Measurements from ENCODE around the gene OTX2.

OTX2 gene

DNA sequence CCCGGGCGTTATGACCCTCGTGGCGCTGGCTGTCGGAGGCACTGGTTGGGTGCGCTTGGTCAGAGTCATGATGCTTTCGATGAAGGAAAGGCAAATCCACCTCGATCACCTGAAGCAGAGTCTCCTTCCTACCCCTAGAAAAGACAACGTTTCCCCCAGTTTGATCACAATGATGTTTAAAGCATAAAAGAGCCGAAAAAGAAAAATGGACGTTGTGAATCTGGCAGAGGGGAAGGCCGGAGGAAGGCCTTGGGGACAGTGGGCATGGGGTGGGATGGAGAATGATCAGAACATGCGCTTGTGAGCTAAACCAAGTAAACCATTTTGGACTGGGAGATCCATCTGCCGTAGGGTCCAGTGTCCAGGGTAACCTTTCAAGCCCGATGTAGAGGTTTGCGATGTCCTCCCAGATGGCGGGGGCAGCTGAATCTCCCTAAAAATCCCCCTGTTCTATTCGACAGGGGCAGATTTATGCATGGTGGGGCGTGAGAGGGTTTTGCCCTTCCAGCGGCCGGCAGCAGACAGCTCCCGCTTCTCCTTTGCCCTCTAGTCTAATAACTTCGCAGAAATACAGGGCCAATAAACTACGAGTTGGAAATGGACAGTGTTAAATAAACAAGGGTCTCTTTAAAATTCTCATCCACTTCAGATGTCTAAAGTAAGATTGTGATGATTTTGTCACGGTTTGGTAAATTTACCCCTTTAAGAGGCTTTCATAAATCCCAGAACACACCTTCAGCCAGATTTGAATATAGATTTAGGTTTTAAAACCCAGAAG lies 2.3 kb upstream of the OTX2 start:
- no peak for DNase-seq (ENCODE audit: low read depth in 2 of 2)

DNA sequence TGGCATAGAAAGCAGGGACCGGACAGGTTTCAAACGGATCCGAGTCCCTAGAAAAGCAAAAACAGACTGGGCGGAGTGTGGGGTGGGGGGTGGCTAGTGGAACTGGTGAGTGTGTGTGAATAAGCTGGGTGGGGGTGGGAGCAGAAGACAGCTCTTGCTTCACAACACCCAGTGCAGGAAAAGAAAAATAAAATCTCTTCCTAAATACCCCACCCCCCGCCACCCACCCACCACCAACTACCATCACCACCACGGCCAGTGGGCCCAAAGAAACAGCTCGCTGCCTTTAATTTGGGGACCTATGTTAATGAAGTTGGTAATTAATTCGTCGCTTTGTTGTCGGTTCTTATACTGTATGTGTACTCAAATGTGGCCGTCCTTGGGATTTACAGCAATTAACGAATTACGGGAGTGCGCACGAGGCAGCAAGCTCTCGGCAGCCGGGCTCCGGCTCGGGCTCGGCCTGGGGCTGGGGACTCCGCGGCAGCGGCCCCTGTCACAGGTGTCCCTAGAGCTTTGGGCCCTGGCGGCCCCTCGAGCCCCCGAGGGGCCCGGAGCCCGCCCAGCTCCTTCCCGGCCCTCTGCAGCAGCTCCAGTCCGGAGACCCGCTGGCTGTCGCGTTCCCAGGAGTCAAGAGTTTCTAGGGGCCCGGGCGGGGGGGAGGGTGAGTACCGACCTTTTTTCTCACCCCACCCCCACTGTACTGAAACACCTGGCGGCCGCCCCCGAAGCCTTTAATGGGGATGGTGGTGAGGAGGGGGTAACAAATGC lies 1.5 kb upstream of the OTX2 start:
- no peak for DNase-seq (ENCODE audit: low read depth in 2 of 2)

DNA sequence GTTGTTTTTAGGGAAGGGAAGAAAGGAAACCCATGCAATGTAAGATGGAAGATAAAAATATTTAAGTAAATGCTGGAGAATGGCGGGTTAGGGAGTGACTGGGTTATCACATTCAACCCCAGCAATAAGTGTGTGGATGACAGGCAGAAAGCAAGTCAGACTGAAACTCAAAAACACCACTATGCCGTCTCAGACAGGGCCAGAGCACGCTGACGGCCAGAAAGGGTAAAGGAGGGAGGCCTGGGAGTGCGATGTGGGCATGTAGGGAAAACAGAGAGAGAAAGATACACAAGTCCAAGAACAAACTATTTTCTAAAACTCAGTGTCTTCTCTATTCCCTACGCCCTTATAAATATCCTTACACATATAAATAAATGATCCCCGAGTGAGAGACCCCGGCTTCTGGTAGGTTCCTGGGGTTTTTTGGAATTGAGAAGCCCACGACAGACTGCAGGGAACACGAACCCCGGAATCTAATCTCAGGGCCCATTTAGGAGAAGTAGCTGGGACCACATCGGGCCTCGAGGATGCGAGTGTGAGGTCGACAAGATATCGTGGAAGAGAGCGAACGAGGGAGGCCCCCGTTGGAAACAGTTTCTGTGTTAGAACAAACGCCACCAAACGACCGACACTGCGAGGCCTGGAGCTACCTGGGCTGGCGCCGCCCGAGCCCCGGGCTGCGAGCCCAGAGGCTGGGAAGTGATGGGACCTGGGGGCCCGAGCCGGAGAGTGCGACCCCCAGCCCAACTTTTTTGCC lies 735 bp upstream of the OTX2 start:
- no peak for DNase-seq (ENCODE audit: low read depth in 2 of 2)

DNA sequence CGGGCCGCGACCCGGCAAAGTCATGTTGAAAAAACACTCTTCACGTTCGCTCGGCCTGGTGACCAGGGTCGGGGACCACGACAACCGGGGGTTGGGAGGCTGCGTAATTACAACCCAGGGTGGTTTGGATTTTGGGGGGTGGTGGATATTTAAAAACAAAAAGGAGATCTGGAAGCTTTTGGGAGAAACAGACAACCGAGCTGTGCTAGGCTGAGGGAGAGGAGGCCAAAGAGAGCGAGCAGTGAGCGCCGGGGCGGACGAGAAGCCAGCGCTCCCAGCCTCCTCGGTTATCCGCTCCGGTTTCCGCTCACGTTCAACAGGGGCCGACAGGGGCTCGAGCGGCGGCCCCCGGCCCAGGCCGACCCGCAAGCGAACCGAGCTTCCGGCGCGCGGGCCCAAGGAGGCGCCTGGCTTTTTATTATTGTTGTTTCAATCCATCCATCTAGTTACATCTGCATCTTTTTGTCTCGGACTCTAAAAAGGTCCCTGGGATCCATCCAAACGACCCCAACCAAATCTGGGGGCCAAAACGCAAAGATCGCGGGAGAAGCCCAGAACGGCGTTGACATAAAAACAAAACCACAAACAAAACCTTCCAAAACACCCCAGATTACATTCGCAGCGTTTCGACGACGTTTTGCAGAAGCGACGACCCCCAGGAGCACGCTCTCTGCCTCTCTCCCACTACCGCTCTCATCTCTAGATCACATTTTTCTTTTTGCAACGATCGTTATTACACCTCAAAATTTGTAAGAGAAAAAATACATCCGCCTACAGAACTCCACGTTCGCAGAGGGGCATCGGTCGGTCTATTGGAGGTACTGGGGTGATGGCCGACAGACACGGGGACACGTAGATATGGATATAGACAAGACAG lies 771 bp downstream of the OTX2 start:
- DNase-seq (ENCODE audit: low read depth in 2 of 2) = no peak

DNA sequence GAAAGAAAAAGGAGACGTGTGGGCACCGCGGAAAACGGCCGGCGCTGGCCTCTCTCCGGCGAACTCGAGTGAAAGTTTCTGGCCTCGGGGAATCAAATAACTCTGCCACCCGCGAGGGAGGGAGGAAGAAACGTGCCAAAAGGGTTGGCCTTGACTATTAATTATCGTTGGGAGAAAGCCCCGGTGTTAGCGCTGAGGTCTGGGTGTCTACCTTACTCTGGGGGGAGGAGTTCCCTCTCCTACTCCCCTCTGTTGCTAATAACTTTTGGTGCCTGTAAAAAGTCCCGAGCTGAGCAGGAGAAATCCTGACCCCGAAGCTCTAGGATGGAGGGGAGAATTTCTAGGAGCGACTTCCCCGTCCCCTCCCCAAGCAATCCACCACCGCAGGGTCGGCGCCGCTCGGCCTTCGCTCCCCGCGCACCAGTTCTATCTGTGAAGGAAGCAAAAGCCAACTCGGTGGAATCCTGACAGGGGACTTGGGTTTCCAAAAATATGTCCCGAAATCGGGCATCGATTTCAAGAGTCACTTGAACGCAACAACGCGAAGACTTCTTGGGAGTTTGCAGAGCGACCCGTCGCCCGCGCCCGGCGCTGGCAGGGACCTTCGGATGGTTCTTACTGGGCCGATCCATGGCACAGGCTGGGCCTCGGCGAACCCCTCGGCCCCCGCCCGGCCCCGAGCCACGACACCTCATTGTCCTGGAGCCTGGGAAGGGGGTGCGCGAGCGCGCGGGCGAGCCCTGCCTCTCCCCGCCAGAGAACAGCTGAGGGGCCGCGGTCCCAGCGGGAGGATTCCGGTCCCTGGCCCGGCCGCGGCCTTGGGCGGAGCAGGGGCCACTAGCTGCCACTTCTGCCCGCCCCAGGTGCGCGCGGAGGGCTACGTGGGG lies 1.7 kb downstream of the OTX2 start:
- no peak for DNase-seq (ENCODE audit: low read depth in 2 of 2)

DNA sequence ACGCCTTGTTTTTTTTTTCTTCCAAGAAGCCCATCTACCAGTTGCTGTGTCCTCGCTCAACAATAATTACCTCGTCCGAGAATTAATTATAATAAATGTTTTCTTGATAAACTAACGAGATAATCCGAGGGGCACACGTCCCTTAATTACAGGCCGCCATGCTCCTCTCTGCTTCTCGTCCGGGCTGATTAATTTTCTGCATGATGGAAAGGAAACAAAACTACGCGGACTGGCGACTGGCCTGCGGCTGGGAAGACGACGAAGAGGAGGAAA lies 2.2 kb downstream of the OTX2 start:
- DNase-seq (ENCODE audit: low read depth in 2 of 2) = no peak

DNA sequence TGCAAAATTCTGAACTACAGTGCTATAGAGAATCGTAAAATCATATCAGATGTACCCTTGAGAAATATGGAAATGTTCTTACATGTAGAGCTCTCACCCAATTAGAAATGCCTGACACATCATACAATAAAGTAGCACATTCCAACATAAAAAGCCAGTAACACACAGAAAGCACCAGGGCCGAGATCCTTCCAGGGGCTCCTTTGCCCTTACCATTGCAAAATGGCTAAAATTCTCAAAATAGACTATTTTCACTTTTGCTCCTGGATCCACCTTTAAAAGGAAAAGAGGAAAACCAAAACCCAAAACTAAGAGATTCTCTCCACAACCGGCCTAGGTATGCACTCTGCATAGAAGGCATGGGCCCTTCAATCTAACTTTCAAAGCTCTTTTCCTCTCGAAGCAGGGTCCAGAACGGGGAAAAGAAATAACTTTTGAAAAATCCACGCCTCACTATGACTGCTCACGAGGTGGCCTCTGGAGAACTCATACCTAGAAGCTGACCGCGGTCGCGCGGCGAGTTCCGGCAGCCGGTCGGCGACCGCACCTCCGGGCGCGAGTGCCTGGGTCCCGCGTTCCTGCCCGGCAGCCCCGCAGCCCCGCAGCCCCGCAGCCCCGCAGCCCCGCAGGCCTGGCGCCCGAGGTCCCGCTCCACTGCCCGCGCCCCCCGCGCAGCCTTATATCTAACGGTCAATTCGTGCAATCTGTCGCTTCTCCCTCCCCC lies 2.7 kb downstream of the OTX2 start:
- DNase-seq (ENCODE audit: low read depth in 2 of 2) = no peak

DNA sequence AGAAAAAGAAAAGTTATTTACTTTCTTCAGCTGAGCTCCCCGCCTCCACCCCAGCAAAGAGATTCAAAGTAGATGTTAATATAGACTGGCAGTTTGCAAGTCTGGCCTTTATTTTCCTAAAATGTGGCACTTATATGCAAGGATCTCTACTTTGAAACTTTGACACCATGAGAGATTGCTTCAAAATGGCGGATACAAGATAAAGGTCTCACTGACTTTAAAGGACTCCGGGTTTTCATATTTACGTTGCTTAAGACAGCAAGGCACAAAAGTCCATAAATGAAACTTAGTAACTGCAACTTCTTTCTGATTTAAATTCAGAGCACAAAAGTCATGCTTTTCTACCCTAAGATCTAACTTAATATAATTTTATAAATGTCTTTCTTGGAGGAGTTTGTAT lies 3.5 kb downstream of the OTX2 start:
- no peak for DNase-seq (ENCODE audit: low read depth in 2 of 2)

DNA sequence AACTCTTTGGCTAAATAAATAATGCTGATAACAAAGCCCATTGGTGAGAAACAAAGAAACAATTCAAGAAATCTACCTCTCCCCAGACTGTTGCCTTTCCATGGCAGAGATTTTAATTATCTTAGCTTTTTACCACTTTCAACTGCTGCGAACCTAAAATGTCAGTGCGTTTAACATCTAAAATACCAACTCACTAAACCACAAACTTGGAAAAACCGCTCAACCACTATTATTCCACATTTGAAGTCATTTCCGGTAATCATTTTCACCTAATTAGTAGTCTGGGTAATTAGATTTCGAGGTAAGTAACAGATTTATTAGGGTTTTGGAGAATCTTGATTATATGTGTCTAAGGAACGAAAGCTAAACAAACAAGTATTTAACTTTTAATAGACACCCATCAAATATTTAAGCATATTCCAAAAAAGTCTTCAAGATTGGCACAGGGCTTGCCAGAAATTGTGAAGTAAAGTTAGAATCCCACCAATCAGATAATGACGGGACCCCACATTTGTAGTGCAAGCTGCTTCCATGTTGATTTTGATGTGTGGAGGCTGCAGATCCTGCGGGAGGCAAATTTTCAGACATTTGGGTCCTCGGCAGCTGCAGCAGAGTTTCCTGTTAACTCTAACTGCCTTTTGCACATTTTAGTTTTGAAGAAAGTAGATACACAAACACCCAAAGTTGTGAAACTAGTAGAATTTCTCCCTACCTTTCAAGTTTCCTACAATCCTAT lies 4.1 kb downstream of the OTX2 start:
- DNase-seq (ENCODE audit: low read depth in 2 of 2) = no peak

DNA sequence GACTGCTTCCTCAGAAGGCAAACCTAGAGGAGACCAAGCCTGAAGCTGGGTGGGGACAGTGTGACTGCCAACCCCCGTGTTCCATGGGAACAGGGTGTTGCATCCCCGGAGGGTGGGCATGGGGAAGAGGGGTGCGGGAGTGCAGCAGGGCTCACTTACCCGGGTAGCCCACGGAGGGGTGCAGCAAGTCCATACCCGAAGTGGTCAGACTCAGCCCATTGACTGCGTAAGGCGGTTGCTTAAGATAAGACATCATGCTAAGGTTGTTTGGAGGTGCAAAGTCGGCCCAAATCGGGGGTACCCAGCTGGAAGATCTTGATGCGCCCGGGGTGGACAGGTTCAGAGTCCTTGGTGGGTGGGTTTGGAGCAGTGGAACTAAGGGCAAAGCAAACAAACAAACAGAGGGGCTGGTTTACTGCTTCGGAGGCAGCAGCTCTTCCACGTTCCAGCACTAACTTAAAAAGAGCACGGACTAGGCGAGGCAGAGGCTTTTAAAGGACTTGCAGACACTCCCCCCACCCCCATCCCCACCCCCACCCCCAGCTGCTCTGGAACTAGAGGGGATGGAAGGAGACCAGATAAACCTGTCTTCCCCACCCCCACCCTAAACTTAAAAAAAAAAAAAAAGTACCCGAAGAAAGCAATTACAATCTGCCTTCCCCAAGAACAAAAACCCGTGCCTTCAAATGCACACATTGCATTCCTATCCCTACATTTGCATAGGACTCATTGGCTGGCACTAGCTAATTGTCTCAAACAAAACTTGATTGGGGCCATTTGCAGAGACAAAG lies 4.9 kb downstream of the OTX2 start:
- DNase-seq (ENCODE audit: low read depth in 2 of 2) = no peak

DNA sequence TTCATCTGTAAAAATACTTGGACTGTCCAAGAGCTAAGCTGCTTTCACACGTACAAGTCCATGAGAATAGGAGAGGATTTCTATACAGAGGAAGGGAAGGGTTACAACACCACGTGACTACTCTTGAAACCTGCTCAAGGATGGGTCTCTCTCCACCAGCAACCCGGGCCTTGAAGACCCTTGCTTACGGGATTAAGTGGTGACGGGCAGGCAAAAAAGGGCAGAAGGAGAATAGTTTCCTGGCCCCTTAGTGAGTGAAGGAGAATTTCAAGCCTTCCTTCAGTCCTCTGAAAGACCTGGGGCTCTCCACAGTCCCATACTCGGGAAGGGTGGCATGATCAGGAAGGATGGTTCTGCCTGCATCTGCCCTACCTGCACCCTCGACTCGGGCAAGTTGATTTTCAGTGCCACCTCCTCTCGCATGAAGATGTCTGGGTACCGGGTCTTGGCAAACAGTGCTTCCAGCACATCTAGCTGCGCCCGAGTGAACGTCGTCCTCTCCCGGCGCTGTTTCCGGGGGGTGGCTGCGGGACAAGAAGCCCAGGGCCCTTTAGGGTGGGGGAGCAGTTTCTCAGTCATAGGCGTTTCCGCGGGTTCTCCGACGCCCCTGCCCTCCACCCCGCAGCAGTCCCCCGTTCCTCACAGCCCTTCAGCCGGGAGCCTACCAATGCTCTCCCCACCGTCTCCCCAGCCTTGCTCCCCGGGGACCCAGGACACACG lies 6.3 kb downstream of the OTX2 start:
- DNase-seq (ENCODE audit: low read depth in 2 of 2) = no peak

DNA sequence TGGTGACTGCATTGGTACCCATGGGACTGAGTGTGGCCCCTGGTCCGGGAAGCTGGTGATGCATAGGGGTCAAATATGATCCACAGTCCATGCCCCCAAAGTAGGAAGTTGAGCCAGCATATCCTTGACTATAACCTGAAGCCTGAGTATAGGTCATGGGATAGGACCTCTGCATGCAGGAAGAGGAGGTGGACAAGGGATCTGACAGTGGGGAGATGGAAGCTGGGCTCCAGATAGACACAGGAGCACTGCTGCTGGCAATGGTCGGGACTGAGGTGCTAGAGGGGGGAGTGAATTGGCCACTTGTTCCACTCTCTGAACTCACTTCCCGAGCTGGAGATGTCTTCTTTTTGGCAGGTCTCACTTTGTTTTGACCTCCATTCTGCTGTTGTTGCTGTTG lies 8.4 kb downstream of the OTX2 start:
- no peak for DNase-seq (ENCODE audit: low read depth in 2 of 2)

DNA sequence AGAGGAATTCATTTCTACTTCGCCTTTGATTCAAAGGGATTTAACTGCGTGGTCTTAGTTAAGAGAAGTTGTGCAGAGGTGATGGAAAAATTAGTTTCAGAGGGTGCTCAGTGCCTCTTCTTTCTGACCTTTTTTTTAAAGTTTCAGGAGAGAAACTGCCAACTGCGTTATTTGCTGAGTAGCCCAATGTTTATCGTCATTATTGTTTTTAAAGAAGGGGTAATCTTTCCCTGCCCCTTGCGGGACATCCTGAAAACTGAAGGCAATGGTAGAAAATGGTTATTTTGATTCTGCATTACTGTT lies 11.0 kb downstream of the OTX2 start:
- no peak for DNase-seq (ENCODE audit: low read depth in 2 of 2)

DNA sequence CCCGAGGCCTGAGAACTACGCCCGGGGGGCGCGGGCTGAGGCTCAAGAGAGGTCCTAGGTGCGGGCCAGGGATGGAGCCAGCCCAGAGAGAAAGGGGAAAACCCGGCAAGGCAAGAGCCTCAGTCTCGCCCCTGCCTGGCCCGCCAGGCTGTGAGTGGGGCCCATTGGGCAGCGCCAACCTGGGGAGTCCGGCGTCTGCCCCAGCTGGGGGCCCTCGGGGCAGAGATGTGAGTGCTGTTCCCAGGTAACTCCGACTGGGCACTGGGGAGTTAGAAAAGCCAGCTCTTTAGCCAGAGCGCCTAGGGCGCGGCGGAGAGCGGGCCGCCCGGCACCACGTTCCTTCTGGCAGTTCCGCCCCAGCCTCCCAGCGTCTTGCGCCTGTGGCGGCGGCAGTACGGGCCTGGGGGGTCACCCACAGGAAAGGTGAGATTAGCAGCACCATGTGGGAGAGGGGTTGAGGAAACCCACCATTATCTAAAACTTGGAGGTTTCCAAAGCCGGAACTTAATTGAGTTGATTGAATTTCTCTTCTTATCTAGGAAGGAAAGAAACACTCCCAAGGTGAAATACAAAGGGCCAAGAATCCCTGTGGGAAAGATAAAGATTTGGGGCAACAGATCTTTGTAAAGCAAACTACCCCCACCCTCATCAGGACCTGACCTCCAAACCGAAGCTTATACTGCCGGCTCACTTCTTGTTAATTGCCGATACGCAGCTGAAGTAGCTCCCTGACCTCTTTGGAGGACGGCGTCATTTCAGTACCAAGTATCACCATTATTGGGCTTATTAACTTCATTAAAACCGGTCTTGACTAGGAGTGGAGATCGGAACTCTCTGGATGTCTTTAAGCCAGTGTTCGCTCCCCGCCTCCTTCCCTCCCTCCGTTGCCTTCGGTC lies 11.6 kb downstream of the OTX2 start:
- no peak for DNase-seq (ENCODE audit: low read depth in 2 of 2)

DNA sequence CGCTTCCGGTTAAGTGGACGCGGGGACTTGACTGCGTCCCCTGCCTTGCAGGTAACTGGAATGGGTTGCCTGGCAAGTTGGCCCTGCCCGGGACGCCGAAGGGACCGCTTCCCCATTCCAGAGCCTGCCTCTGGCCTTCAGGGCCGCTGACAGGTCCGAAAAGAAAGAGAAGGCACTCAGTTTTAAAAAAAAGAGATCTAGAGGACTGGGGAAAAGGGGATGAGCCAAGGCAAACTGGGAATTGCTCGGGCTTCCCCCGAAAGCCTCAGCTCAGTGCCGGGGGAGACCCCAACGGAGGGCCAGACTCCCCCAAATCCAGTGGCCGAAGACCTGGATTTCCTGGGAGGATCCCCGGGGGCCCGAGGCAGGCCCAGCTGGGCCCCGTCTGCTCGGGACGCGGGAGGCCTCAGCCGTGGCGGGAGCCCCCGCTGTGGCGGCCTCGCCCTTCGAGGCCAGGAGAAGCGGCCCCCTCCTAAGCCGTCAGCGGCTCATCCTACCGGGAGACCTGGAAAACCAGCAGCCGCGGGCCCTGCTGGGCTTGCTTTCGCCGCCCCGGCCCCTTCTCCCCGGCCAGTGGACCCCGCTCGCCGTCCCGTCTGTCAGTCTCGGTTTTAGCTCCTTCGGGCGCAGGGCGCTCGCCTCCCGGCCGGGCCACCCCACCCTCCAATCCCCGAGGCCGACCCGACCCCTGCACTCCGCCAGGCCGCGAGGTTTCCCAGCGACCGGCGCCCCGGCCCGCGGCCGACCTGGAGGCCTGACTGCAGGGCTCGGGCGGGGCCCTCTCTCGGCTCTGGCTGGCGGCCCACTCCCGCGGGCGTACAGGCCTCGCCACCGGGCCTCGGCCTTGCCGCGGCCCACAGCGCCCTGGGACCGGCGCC lies 12.5 kb downstream of the OTX2 start:
- no peak for DNase-seq (ENCODE audit: low read depth in 2 of 2)

DNA sequence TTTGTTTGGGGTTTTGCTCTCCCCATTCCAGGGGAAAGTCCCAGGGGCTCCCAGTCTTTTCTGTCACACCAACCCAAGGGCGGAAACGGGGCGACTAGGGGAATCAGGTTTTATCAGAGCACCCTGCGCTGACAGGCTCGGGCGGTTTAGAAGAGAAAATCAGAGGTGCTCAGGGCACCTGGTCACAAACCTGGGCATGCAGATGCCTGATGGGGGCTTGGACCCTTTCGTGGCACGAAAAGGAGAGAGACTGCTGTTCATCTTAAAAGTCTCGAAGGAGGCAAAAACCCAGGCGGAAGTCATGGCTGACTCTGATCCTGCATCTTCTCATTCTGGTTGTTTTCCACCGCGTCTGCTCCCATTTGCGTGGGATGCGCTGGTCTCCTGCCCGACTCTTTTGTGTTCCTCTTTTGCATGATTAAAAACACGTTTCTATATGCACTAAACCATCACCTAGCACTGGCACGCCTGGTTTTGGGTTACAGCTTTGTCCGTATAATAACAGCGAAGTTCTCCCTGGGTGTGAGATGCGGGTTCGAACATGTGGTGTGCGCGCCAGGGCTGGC lies 13.2 kb downstream of the OTX2 start:
- no peak for DNase-seq (ENCODE audit: low read depth in 2 of 2)

Data from stimulated activated CD8-positive, alpha-beta memory T cell treated with anti-CD3 and anti-CD28 coated beads, Interleukin-7, amount 100 ng/mL, for 1 hour (primary cell).